A673 (cell line): ENCODE results near the gene ATP5IF1. TPM values are rescaled to one million over a fixed set of nuclear protein-coding genes. Genes with fewer than 3 reads are reported as not detected.

ENCODE experiments used
- BruUV-seq: library from RNA; stranded (reverse); fragments of 400-500 nt; replicated peaks from 2 replicates; lab custom pipeline; 2021; lab: Mats Ljungman, UMichigan
- CTCF ChIA-PET: fragments of 300-600 bp; sonication (Branson Sonifier 250); formaldehyde crosslinking; loops from one replicate; lab custom pipeline; 2022; ENCODE audit warnings: antibody characterized with exemption; lab: Charles Lee
- POLR2A ChIA-PET: fragments of 300-600 bp; sonication (Branson Sonifier 250); formaldehyde crosslinking; loops from one replicate; lab custom pipeline; 2022; ENCODE audit warnings: antibody characterized with exemption; ENCODE audit not compliant: low non-redundant PET; lab: Charles Lee
- DNase-seq: peaks from one replicate; pipeline ENCODE4 v3.0.0-alpha.2; 2015; ENCODE audit warnings: low spot score
- H3K27ac ChIP-seq: fragments of 200-600 bp; sonication (generic); 2 replicates; pipeline ENCODE4 v1.5.1; 2016; ENCODE audit warnings: mixed run types, low read depth, mild to moderate bottlenecking, mixed read lengths, antibody characterized with exemption, low read length; ENCODE audit not compliant: poor library complexity, severe bottlenecking
- H3K27me3 ChIP-seq: fragments of 200-600 bp; sonication (generic); replicated peaks from 2 replicates; pipeline ENCODE4 v1.6.1; 2017; ENCODE audit warnings: mixed run types, low read depth, mild to moderate bottlenecking, mixed read lengths, antibody characterized with exemption, low read length; ENCODE audit not compliant: insufficient read depth, poor library complexity
- H3K36me3 ChIP-seq: fragments of 200-600 bp; sonication (generic); 2 replicates; pipeline ENCODE4 v1.6.1; 2016; ENCODE audit warnings: mixed run types, mild to moderate bottlenecking, mixed read lengths, antibody characterized with exemption, low read length; ENCODE audit not compliant: insufficient read depth, poor library complexity, severe bottlenecking
- H3K4me1 ChIP-seq: fragments of 200-600 bp; sonication (generic); 2 replicates; pipeline ENCODE4 v1.6.1; 2017; ENCODE audit warnings: mixed run types, mild to moderate bottlenecking, mixed read lengths, antibody characterized with exemption, low read length; ENCODE audit not compliant: insufficient read depth, poor library complexity, severe bottlenecking
- H3K4me3 ChIP-seq: fragments of 200-600 bp; sonication (generic); 2 replicates; pipeline ENCODE4 v1.5.1; 2016; ENCODE audit warnings: low read depth, mixed run types, mild to moderate bottlenecking, mixed read lengths, low read length; ENCODE audit not compliant: poor library complexity, severe bottlenecking
- H3K9me3 ChIP-seq: fragments of 200-600 bp; sonication (generic); 2 replicates; pipeline ENCODE4 v1.6.1; 2016; ENCODE audit warnings: mixed run types, low read depth, mild to moderate bottlenecking, mixed read lengths, antibody characterized with exemption, low read length; ENCODE audit not compliant: poor library complexity, severe bottlenecking
- EZH2 ChIP-seq: fragments of 200-600 bp; sonication (generic); IDR thresholded peaks from 2 replicates; pipeline ENCODE4 v1.6.1; 2017; ENCODE audit warnings: borderline replicate concordance, low read depth, mild to moderate bottlenecking, mixed read lengths, antibody characterized with exemption, low read length; ENCODE audit not compliant: poor library complexity, severe bottlenecking
- intact Hi-C: fragments of 100-400 bp; cut with micrococcal nuclease; formaldehyde crosslinking; loops from one replicate; pipeline ENCODE4 v1.10.0; 2022; ENCODE audit not compliant: unreplicated experiment
- total RNA-seq: library from RNA; stranded (reverse); gene quantifications from 2 replicates; pipeline ENCODE4 v1.2.3, GENCODE V29; 2021
- TF ChIP-seq, protein P1 (sequence below): fragments of 300-800, 200-600 bp; sonication (generic); conservative IDR thresholded peaks from 2 replicates; pipeline ENCODE4 v1.5.1; 2017; ENCODE audit warnings: low read depth, mild to moderate bottlenecking, antibody characterized with exemption, low read length, moderate library complexity, mixed read lengths

ATP5IF1 gene
- total RNA-seq, 1 experiment from 2014 or later = 144 TPM

DNA sequence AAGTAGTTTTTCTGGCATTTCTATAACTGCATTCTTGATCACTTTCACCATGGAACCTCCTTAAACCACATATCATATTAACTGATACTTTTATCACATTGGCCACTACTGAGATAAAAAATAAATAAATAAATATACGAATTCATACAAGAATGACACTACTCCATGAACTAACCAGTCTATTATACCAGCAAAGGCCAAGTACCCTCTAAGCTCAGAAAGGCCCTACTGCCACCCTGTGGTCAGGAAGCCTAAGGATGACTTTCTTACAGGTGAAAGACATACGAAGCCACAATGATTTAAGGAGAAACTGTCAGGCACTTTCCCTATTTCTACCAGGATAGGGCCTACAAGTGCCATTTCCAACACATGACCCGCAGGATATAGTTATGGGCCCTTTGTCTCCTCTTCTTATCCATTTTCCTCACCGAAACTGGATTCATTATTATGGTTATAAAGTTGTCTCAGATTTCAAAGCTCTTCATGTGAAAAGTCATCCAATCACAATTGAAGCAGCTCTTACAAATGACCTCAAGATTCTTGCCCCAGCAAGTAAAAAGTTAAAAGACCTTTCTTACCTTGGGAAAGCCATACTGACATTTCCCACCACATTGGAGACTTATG lies 27.0 kb upstream of the ATP5IF1 start:
- BruUV-seq = no TSS peak
- ChIA-PET POLR2A (no interaction called here), CTCF (interaction anchor here (1.0 to 1.5 kb wide), 3 partner anchors 118 to 351 kb away, joined by 3 to 14 read pairs (median 7); partner anchors contain the start of gene MED18)
- H3K4me3 ChIP-seq = no peak overlapping the region
- intact Hi-C loops = no loop called here
- TF ChIP-seq, protein P1, sequence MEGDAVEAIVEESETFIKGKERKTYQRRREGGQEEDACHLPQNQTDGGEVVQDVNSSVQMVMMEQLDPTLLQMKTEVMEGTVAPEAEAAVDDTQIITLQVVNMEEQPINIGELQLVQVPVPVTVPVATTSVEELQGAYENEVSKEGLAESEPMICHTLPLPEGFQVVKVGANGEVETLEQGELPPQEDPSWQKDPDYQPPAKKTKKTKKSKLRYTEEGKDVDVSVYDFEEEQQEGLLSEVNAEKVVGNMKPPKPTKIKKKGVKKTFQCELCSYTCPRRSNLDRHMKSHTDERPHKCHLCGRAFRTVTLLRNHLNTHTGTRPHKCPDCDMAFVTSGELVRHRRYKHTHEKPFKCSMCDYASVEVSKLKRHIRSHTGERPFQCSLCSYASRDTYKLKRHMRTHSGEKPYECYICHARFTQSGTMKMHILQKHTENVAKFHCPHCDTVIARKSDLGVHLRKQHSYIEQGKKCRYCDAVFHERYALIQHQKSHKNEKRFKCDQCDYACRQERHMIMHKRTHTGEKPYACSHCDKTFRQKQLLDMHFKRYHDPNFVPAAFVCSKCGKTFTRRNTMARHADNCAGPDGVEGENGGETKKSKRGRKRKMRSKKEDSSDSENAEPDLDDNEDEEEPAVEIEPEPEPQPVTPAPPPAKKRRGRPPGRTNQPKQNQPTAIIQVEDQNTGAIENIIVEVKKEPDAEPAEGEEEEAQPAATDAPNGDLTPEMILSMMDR = peak; percentile 63
- no peak for TF ChIP-seq EZH2
- H3K9me3 ChIP-seq = no peaks in the 10 kb centered on the region
- H3K27ac ChIP-seq = peak overlapping the region; percentile 7
- H3K36me3 ChIP-seq = peaks cover 56% of the 10 kb centered on the region
- H3K4me1 ChIP-seq = no peaks in the 10 kb centered on the region
- H3K27me3 ChIP-seq = no peaks in the 10 kb centered on the region
- DNase-seq = peak; percentile 60

DNA sequence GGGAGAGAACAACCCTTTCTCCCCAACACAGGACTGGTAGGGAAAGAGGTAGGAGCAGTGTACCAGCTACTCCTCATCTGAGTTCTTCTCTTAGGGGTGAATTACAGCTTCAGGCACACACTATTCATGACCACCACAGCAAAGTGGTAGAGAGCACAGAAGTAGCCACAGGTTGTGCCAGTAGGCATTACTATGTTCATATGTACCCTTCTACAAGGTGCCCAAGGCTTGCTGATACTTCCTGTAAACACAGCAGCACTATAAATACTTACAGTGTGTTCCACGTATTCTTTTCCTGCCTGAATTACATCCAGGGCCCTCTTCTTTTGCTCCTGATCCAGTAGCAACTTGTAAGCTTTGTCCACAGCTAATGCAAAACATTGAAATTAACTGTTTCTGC lies 26.2 kb upstream of the ATP5IF1 start:
- ChIA-PET POLR2A (no interaction called here), CTCF (interaction anchor here (1.4 to 1.5 kb wide), 2 partner anchors 118 to 352 kb away, joined by 7 to 14 read pairs; no protein-coding TSS in a partner anchor)
- BruUV-seq = no TSS peak
- TF ChIP-seq, protein P1 = no peak
- no peak for TF ChIP-seq EZH2
- intact Hi-C loops = loop anchor here (5.0 kb wide), 1 partner anchor 117 kb away; no protein-coding TSS in a partner anchor
- Histone ChIP-seq H3K27ac (no peak overlapping the region), H3K9me3 (no peaks in the 10 kb centered on the region), H3K27me3 (no peaks in the 10 kb centered on the region), H3K36me3 (peaks cover 57% of the 10 kb centered on the region), H3K4me1 (no peaks in the 10 kb centered on the region), H3K4me3 (no peak overlapping the region)
- DNase-seq = no peak

DNA sequence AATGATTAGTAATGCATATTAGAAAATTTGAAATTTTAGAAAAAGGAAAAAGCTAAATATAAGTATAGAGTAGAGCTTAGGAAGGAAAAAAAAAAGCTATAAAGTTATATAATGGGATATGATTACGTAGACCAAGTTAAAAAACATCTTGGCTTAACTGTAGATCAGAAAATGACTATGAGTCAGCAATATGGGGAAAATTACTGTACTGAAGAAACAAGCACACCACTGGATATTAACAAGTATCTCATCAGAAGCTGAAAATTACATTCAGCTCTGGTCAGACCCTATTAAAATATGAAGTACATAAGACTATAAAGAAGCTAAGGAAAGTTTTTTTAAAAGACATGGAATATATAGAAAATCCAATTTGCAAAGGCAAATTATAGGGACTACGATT lies 22.6 kb upstream of the ATP5IF1 start:
- no peak for DNase-seq
- intact Hi-C loops = loop anchor here (5.0 kb wide), 1 partner anchor 121 kb away; no protein-coding TSS in a partner anchor
- Histone ChIP-seq H3K36me3 (peaks cover 50% of the 10 kb centered on the region), H3K9me3 (no peaks in the 10 kb centered on the region), H3K4me3 (no peak overlapping the region), H3K27me3 (no peaks in the 10 kb centered on the region), H3K4me1 (no peaks in the 10 kb centered on the region), H3K27ac (no peak overlapping the region)
- POLR2A ChIA-PET = no interaction called here
- CTCF ChIA-PET = no interaction called here
- no TSS peak for BruUV-seq
- TF ChIP-seq, protein P1 = no peak
- TF ChIP-seq EZH2 = no peak
